Breast epithelium (tissue), 4 donors: ENCODE results near the gene CAB39L. TPM values are rescaled to one million over a fixed set of nuclear protein-coding genes. Genes with fewer than 3 reads are reported as not detected.

ENCODE experiments used
- DNase-seq, 2 donors: peaks; one replicate each; pipeline ENCODE4 v3.0.0-alpha.2; 2019; ENCODE audit warnings: low spot score in 2 of 2
- H3K27ac ChIP-seq, 2 donors: fragments of 200-600 bp; sonication (generic) in 1 of 2; one replicate each; pipeline ENCODE4 v1.5.1; 2016 to 2019; ENCODE audit warnings: mild to moderate bottlenecking in 1 of 2
- H3K27me3 ChIP-seq, 2 donors: fragments of 200-600 bp; sonication (generic) in 1 of 2; one replicate each; pipeline versions ENCODE4 v1.5.1 to v1.6.0; 2017 to 2019; ENCODE audit warnings: control low read depth in 1 of 2, mild to moderate bottlenecking in 1 of 2
- H3K36me3 ChIP-seq: fragments of 200-600 bp; one replicate; pipeline ENCODE4 v1.5.1; 2019
- H3K4me1 ChIP-seq, 2 donors: fragments of 200-600 bp; sonication (generic); one replicate each; pipeline ENCODE4 v1.5.1; 2016 to 2019; ENCODE audit warnings: control low read depth in 1 of 2
- H3K4me3 ChIP-seq, 3 donors: fragments of 200-600 bp; sonication (generic); 1 replicate in 2 of 3; 2 replicates in 1 of 3; pipeline ENCODE4 v1.5.1; 2016 to 2019; ENCODE audit warnings: mild to moderate bottlenecking in 3 of 3, moderate library complexity in 2 of 3
- H3K9me3 ChIP-seq, 2 donors: fragments of 200-600 bp; sonication (generic) in 1 of 2; one replicate each; pipeline ENCODE4 v1.5.1; 2016 to 2019; ENCODE audit warnings: control low read depth in 1 of 2
- CTCF ChIP-seq, 3 donors: fragments of 450-650 bp; IDR thresholded peaks; one replicate each; pipeline ENCODE4 v1.5.1; 2016 to 2017; ENCODE audit warnings: antibody characterized with exemption in 3 of 3, mild to moderate bottlenecking in 3 of 3, moderate library complexity in 3 of 3
- POLR2A ChIP-seq: fragments of 450-650 bp; IDR thresholded peaks from one replicate; pipeline ENCODE4 v1.6.1; 2016; ENCODE audit warnings: antibody characterized with exemption, mild to moderate bottlenecking, moderate library complexity
- POLR2AphosphoS5 ChIP-seq, 3 donors: sonication (generic); formaldehyde crosslinking; IDR thresholded peaks; one replicate each; pipeline ENCODE4 v1.6.1; 2017; ENCODE audit warnings: antibody characterized with exemption in 3 of 3
- intact Hi-C: fragments of 100-400 bp; cut with DNase I; formaldehyde crosslinking; loops from one replicate; pipeline ENCODE4 v1.15.1; 2023; ENCODE audit warnings: low total_unique reads
- total RNA-seq, 3 donors: library from RNA; depleted of rRNA; stranded (reverse); fragments of >200 nt; gene quantifications; one replicate each; pipeline ENCODE4 v1.1.0, GENCODE V29; 2016

Gene CAB39L
- total RNA-seq, 3 donors from 2014 or later = 40.0 to 92.1 (median 44.8) TPM

- intact Hi-C loops = no loop called here
- TF ChIP-seq CTCF (IDR thresholded peaks at IDR 0.05) = no peak
- no peak for TF ChIP-seq POLR2AphosphoS5 (IDR thresholded peaks at IDR 0.05)
- no peak for TF ChIP-seq POLR2A
- H3K4me3 ChIP-seq = no peak overlapping the region
- H3K9me3 ChIP-seq = peaks cover 0 to 4% of the 10 kb centered on the region in 2 donors
- no peaks in the 10 kb centered on the region for H3K27me3 ChIP-seq
- no peak for DNase-seq
- no peaks in the 10 kb centered on the region for H3K36me3 ChIP-seq
- H3K4me1 ChIP-seq = no peaks in the 10 kb centered on the region
- H3K27ac ChIP-seq = no peak overlapping the region
These were observed 90.0 kb downstream of the CAB39L start for GRCh38 chr13:49353908-49354307.

GRCh38 chr13:49351871-49352270, 92.0 kb downstream of the CAB39L start:
- H3K27me3 ChIP-seq = no peaks in the 10 kb centered on the region

GRCh38 chr13:49348751-49349150, 95.1 kb downstream of the CAB39L start:
- Histone ChIP-seq H3K36me3 (no peaks in the 10 kb centered on the region), H3K27ac (no peak overlapping the region), H3K27me3 (no peaks in the 10 kb centered on the region), H3K4me3 (no peak overlapping the region), H3K4me1 (no peaks in the 10 kb centered on the region), H3K9me3 (no peaks in the 10 kb centered on the region)
- DNase-seq = no peak
- intact Hi-C loops = no loop called here
- no peak for TF ChIP-seq POLR2A
- no peak for TF ChIP-seq CTCF (IDR thresholded peaks at IDR 0.05)
- no peak for TF ChIP-seq POLR2AphosphoS5 (IDR thresholded peaks at IDR 0.05)

More at GRCh38 chr13:49351871-49352270, 92.0 kb downstream of the CAB39L start:
- Histone ChIP-seq H3K27ac (no peak overlapping the region), H3K9me3 (peaks cover 0 to 4% of the 10 kb centered on the region in 2 donors), H3K4me1 (no peaks in the 10 kb centered on the region), H3K4me3 (no peak overlapping the region), H3K36me3 (no peaks in the 10 kb centered on the region)
- TF ChIP-seq POLR2A = no peak
- TF ChIP-seq POLR2AphosphoS5 (IDR thresholded peaks at IDR 0.05) = no peak
- no peak for TF ChIP-seq CTCF (IDR thresholded peaks at IDR 0.05)
- no peak for DNase-seq
- intact Hi-C loops = no loop called here

- H3K9me3 ChIP-seq = no peaks in the 10 kb centered on the region
- TF ChIP-seq POLR2A (no peak), POLR2AphosphoS5 (IDR thresholded peaks at IDR 0.05) (no peak), CTCF (IDR thresholded peaks at IDR 0.05) (no peak)
- no peaks in the 10 kb centered on the region for H3K27me3 ChIP-seq
- DNase-seq = no peak
- H3K27ac ChIP-seq = no peak overlapping the region
- intact Hi-C loops = no loop called here
- no peak overlapping the region for H3K4me3 ChIP-seq
- H3K36me3 ChIP-seq = no peaks in the 10 kb centered on the region
- H3K4me1 ChIP-seq = no peaks in the 10 kb centered on the region
These were observed 96.0 kb downstream of the CAB39L start for GRCh38 chr13:49347650-49348385.

GRCh38 chr13:49346460-49346859, 97.4 kb downstream of the CAB39L start:
- no peak for DNase-seq
- Histone ChIP-seq H3K9me3 (no peaks in the 10 kb centered on the region), H3K36me3 (no peaks in the 10 kb centered on the region), H3K4me1 (no peaks in the 10 kb centered on the region), H3K27ac (no peak overlapping the region), H3K27me3 (no peaks in the 10 kb centered on the region), H3K4me3 (no peak overlapping the region)
- TF ChIP-seq POLR2AphosphoS5 (IDR thresholded peaks at IDR 0.05) (no peak), POLR2A (no peak), CTCF (IDR thresholded peaks at IDR 0.05) (no peak)
- intact Hi-C loops = no loop called here
